CD14-positive monocyte (primary cell): ENCODE data around the gene KRTAP13-1. TPM values are rescaled to one million over a fixed set of nuclear protein-coding genes. Genes with fewer than 3 reads are reported as not detected.
A peak's percentile ranks its signal among the peaks of the same experiment; 100 is the strongest.

ENCODE experiments used
- DNase-seq, 3 donors: peaks; one replicate each; pipeline ENCODE4 v3.0.0-alpha.2; 2011 to 2022
- H2AFZ ChIP-seq: 2 replicates; pipeline ENCODE4 v1.6.0; 2012; ENCODE audit warnings: mild to moderate bottlenecking, low read depth, low read length, inconsistent platforms; ENCODE audit not compliant: insufficient read depth, poor library complexity, severe bottlenecking
- H3K27ac ChIP-seq, 2 donors: 1 replicate in 1 of 2; 2 replicates in 1 of 2; pipeline ENCODE4 v1.5.1; 2012 to 2013; ENCODE audit warnings: low read length in 2 of 2, control low read depth in 1 of 2, inconsistent platforms in 1 of 2, low read depth in 1 of 2, mild to moderate bottlenecking in 1 of 2
- H3K27me3 ChIP-seq, 2 donors: one replicate each; pipeline versions ENCODE4 v1.6.0 to v1.6.1; 2011 to 2013; ENCODE audit warnings: low read length in 2 of 2; ENCODE audit not compliant: control insufficient read depth in 2 of 2, insufficient read depth in 2 of 2
- H3K36me3 ChIP-seq, 2 donors: replicated peaks in 1 of 2; 1 replicate in 1 of 2; 2 replicates in 1 of 2; pipeline versions ENCODE4 v1.5.1 to v1.6.1; 2012 to 2013; ENCODE audit warnings: low read length in 2 of 2, control low read depth in 1 of 2, inconsistent platforms in 1 of 2, mild to moderate bottlenecking in 1 of 2; ENCODE audit not compliant: insufficient read depth in 2 of 2, control insufficient read depth in 1 of 2
- H3K4me1 ChIP-seq, 2 donors: 1 replicate in 1 of 2; 2 replicates in 1 of 2; pipeline versions ENCODE4 v1.5.1 to v1.6.1; 2012 to 2013; ENCODE audit warnings: low read length in 2 of 2, control low read depth in 1 of 2, inconsistent platforms in 1 of 2, mild to moderate bottlenecking in 1 of 2, moderate library complexity in 1 of 2; ENCODE audit not compliant: insufficient read depth in 2 of 2, control insufficient read depth in 1 of 2
- H3K4me2 ChIP-seq: replicated peaks from 2 replicates; pipeline ENCODE3; 2012; ENCODE audit warnings: low read length, moderate library complexity, mild to moderate bottlenecking; ENCODE audit not compliant: poor library complexity, severe bottlenecking; ENCODE audit errors: extremely low read depth
- H3K4me3 ChIP-seq, 3 experiments: fragments of 200-600 bp in 1 of 3; sonication (generic) in 1 of 3; replicated peaks in 1 of 3; 1 replicate in 2 of 3; 2 replicates in 1 of 3; pipeline ENCODE4 v1.5.1; 2011 to 2013; ENCODE audit warnings: low read length in 3 of 3, mild to moderate bottlenecking in 3 of 3, control low read depth in 2 of 3, low read depth in 2 of 3, inconsistent platforms in 1 of 3, moderate library complexity in 1 of 3
- H3K79me2 ChIP-seq: 2 replicates; pipeline ENCODE4 v1.6.0; 2012; ENCODE audit warnings: mild to moderate bottlenecking, control low read depth, inconsistent platforms, low read length, moderate library complexity; ENCODE audit not compliant: insufficient read depth
- H3K9ac ChIP-seq: 2 replicates; pipeline ENCODE4 v1.6.0; 2017; ENCODE audit warnings: low read length, mild to moderate bottlenecking; ENCODE audit not compliant: insufficient read depth, poor library complexity, severe bottlenecking
- H3K9me3 ChIP-seq, 2 donors: replicated peaks in 1 of 2; 1 replicate in 1 of 2; 2 replicates in 1 of 2; pipeline versions ENCODE4 v1.5.1 to v1.6.1; 2012 to 2013; ENCODE audit warnings: low read length in 2 of 2, control low read depth in 1 of 2; ENCODE audit not compliant: control insufficient read depth in 1 of 2, insufficient read depth in 1 of 2
- H4K20me1 ChIP-seq: 2 replicates; pipeline ENCODE4 v1.6.0; 2012; ENCODE audit warnings: mild to moderate bottlenecking, low read length, control low read depth, moderate library complexity; ENCODE audit not compliant: insufficient read depth
- H3K27ac Mint-ChIP-seq, 7 donors: one replicate each; pipeline ENCODE4 v1.8.0; 2020; ENCODE audit warnings: mild to moderate bottlenecking in 7 of 7, mixed read lengths in 7 of 7, moderate library complexity in 6 of 7, inconsistent platforms in 2 of 7
- H3K27me3 Mint-ChIP-seq, 3 donors: one replicate each; pipeline ENCODE4 v1.8.0; 2021 to 2022; ENCODE audit warnings: low read depth in 3 of 3, mild to moderate bottlenecking in 3 of 3, mixed read lengths in 3 of 3, moderate library complexity in 3 of 3, inconsistent platforms in 1 of 3
- H3K36me3 Mint-ChIP-seq, 2 donors: one replicate each; pipeline ENCODE4 v1.8.0; 2020; ENCODE audit warnings: mixed read lengths in 2 of 2, inconsistent platforms in 1 of 2, mild to moderate bottlenecking in 1 of 2
- H3K4me1 Mint-ChIP-seq: one replicate; pipeline ENCODE4 v1.8.0; 2020; ENCODE audit warnings: mild to moderate bottlenecking, mixed read lengths
- H3K4me3 Mint-ChIP-seq, 2 donors: one replicate each; pipeline ENCODE4 v1.8.0; 2020; ENCODE audit warnings: mild to moderate bottlenecking in 2 of 2, mixed read lengths in 2 of 2, moderate library complexity in 1 of 2
- H3K9me3 Mint-ChIP-seq, 7 donors: one replicate each; pipeline ENCODE4 v1.8.0; 2020 to 2022; ENCODE audit warnings: mixed read lengths in 7 of 7, mild to moderate bottlenecking in 6 of 7, moderate library complexity in 6 of 7, inconsistent platforms in 2 of 7
- WGBS: methylation state at CpG from one replicate; pipeline ENCODE4 v1.1.5; 2013; ENCODE audit warnings: missing lambda C conversion rate; ENCODE audit not compliant: insufficient coverage; 5-methylcytosine and 5-hydroxymethylcytosine counted together
- intact Hi-C, 2 donors: fragments of 100-400 bp; cut with micrococcal nuclease; formaldehyde crosslinking; loops; one replicate each; pipeline versions ENCODE4 v1.15.0 to v1.15.1; 2023
- polyA plus RNA-seq, 3 donors: library from polyadenylated mRNA; depleted of rRNA in 1 of 3; unstranded in 2 of 3; stranded (reverse) in 1 of 3; fragments of 300-500 nt in 2 of 3; fragments of >200 nt in 1 of 3; fragmentation: Illumina TruSeq in 2 of 3; gene quantifications; 1 replicate in 2 of 3; 2 replicates in 1 of 3; pipeline ENCODE4 v1.2.3, GENCODE V29; 2012 to 2021
- small RNA-seq: library from RNA; depleted of rRNA; stranded (forward); fragments of <200 nt; gene quantifications from one replicate; pipeline ENCODE3, GENCODE V24; 2012; ENCODE audit warnings: low read depth; ENCODE audit not compliant: insufficient read length
- TF ChIP-seq, protein P1 (sequence below): fragments of 200-600 bp; IDR thresholded peaks from one replicate; pipeline ENCODE4 v1.8.0; 2022; ENCODE audit warnings: antibody characterized with exemption, mild to moderate bottlenecking

The KRTAP13-1 gene
- polyA plus RNA-seq, 3 donors: not detected

DNA sequence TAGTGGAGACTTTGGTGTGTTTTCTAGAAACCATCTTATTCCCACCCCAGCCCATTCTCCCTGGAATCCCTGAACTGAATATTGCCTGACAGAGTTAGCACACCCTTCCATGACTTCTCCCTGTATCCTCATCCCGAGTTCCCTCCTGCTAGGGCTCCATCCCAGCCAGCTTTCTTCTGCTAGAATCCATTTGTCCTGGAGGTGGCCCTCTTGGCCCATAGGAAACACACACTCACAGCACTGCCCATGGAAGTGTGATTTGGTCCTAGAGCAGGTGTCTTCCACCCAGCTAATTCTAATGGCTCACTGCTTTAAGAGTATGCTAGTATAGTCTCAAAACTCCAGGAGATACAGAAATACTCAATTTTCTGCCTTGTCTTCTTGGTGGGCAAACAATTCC lies 48.4 kb downstream of the KRTAP13-1 start:
- H3K4me2 ChIP-seq: no peak overlapping the region
- H3K27me3 ChIP-seq: no peaks in the 10 kb centered on the region
- peak overlapping the region in 1 of 2 donors; percentile 8 for H3K4me3 Mint-ChIP-seq
- peaks cover 0 to 8% (median 1%) of the 10 kb centered on the region in 7 donors for H3K9me3 Mint-ChIP-seq
- no peak overlapping the region for H3K4me3 ChIP-seq
- no peaks in the 10 kb centered on the region for H3K79me2 ChIP-seq
- no peaks in the 10 kb centered on the region for H3K4me1 Mint-ChIP-seq
- H3K27me3 Mint-ChIP-seq: no peaks in the 10 kb centered on the region
- no peaks in the 10 kb centered on the region for H3K4me1 ChIP-seq
- H3K9ac ChIP-seq: no peak overlapping the region
- 75% methylated on average over 1 of the region's 1 CpG for WGBS
- H3K36me3 Mint-ChIP-seq: no peaks in the 10 kb centered on the region
- no peaks in the 10 kb centered on the region for H3K36me3 ChIP-seq
- no peak overlapping the region for H3K27ac ChIP-seq
- no peak for DNase-seq
- no peaks in the 10 kb centered on the region for H4K20me1 ChIP-seq
- H3K27ac Mint-ChIP-seq: no peak overlapping the region
- TF ChIP-seq, protein P1, sequence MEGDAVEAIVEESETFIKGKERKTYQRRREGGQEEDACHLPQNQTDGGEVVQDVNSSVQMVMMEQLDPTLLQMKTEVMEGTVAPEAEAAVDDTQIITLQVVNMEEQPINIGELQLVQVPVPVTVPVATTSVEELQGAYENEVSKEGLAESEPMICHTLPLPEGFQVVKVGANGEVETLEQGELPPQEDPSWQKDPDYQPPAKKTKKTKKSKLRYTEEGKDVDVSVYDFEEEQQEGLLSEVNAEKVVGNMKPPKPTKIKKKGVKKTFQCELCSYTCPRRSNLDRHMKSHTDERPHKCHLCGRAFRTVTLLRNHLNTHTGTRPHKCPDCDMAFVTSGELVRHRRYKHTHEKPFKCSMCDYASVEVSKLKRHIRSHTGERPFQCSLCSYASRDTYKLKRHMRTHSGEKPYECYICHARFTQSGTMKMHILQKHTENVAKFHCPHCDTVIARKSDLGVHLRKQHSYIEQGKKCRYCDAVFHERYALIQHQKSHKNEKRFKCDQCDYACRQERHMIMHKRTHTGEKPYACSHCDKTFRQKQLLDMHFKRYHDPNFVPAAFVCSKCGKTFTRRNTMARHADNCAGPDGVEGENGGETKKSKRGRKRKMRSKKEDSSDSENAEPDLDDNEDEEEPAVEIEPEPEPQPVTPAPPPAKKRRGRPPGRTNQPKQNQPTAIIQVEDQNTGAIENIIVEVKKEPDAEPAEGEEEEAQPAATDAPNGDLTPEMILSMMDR: no peak
- H2AFZ ChIP-seq: no peak overlapping the region
- H3K9me3 ChIP-seq: no peaks in the 10 kb centered on the region
- intact Hi-C loops: no loop called here

Small RNA genes within 50 kb of the gene (small RNA-seq; reads per million reads assigned to genes)
- gene KRTAP23-1 (not detected), gene MIR4327 (not detected)

Other genes with a start within 250 kb of the KRTAP13-1 start
- gene CLDN17, start 229.2 kb upstream of the KRTAP13-1 start, polyA plus RNA-seq: not detected
- not detected for gene CLDN8, start 179.9 kb upstream of the KRTAP13-1 start, polyA plus RNA-seq
- gene KRTAP24-1, start 113.1 kb upstream of the KRTAP13-1 start, polyA plus RNA-seq: not detected
- not detected for gene KRTAP25-1, start 106.5 kb upstream of the KRTAP13-1 start, polyA plus RNA-seq
- gene KRTAP26-1, start 75.7 kb upstream of the KRTAP13-1 start, polyA plus RNA-seq: not detected
- not detected for gene KRTAP27-1, start 58.3 kb upstream of the KRTAP13-1 start, polyA plus RNA-seq
- not detected for gene KRTAP23-1, start 47.4 kb upstream of the KRTAP13-1 start, polyA plus RNA-seq
- not detected for gene KRTAP13-2, start 23.8 kb upstream of the KRTAP13-1 start, polyA plus RNA-seq
- not detected for gene KRTAP13-3, start 29.9 kb downstream of the KRTAP13-1 start, polyA plus RNA-seq
- not detected for gene KRTAP13-4, start 34.2 kb downstream of the KRTAP13-1 start, polyA plus RNA-seq
- not detected for gene KRTAP15-1, start 44.2 kb downstream of the KRTAP13-1 start, polyA plus RNA-seq
- gene KRTAP19-1, start 84.3 kb downstream of the KRTAP13-1 start, polyA plus RNA-seq: not detected
- not detected for gene KRTAP19-2, start 91.4 kb downstream of the KRTAP13-1 start, polyA plus RNA-seq
- not detected for gene KRTAP19-3, start 96.0 kb downstream of the KRTAP13-1 start, polyA plus RNA-seq
- not detected for gene KRTAP19-4, start 101.1 kb downstream of the KRTAP13-1 start, polyA plus RNA-seq
- gene KRTAP19-5, start 106.1 kb downstream of the KRTAP13-1 start, polyA plus RNA-seq: not detected
- not detected for gene KRTAP19-6, start 145.8 kb downstream of the KRTAP13-1 start, polyA plus RNA-seq
- not detected for gene KRTAP19-7, start 165.3 kb downstream of the KRTAP13-1 start, polyA plus RNA-seq
- not detected for gene KRTAP22-2, start 194.4 kb downstream of the KRTAP13-1 start, polyA plus RNA-seq
- gene KRTAP6-3, start 196.4 kb downstream of the KRTAP13-1 start, polyA plus RNA-seq: not detected
- gene KRTAP6-2, start 202.9 kb downstream of the KRTAP13-1 start, polyA plus RNA-seq: not detected
- not detected for gene KRTAP22-1, start 205.1 kb downstream of the KRTAP13-1 start, polyA plus RNA-seq
- gene KRTAP6-1, start 217.9 kb downstream of the KRTAP13-1 start, polyA plus RNA-seq: not detected
- gene KRTAP20-1, start 220.4 kb downstream of the KRTAP13-1 start, polyA plus RNA-seq: not detected
- not detected for gene KRTAP20-4, start 224.6 kb downstream of the KRTAP13-1 start, polyA plus RNA-seq
- not detected for gene KRTAP20-2, start 239.2 kb downstream of the KRTAP13-1 start, polyA plus RNA-seq
- not detected for gene KRTAP20-3, start 246.8 kb downstream of the KRTAP13-1 start, polyA plus RNA-seq